Measurements from ENCODE around the gene ADAMTSL1.

Gene ADAMTSL1

DNA sequence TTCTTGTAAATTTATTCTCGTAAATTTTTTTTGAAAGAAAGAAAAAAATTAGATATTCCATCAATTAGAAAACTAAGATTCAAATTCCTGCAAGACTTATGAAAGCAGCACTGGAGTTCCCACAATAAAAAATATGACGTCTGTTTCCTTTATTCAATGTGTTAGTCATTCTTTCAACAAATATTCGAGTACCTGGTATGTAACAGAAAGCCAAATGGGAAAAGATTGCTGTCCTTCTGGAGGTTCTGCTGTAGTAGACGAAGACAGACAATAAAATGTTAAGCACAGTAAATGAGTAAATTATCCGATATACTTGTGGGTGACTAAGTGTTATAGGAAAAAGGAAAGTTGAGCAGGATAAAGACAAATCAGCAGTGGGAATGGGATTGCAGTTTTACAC lies 92.2 kb downstream of the ADAMTSL1 start:
- DNase-seq = no peak

DNA sequence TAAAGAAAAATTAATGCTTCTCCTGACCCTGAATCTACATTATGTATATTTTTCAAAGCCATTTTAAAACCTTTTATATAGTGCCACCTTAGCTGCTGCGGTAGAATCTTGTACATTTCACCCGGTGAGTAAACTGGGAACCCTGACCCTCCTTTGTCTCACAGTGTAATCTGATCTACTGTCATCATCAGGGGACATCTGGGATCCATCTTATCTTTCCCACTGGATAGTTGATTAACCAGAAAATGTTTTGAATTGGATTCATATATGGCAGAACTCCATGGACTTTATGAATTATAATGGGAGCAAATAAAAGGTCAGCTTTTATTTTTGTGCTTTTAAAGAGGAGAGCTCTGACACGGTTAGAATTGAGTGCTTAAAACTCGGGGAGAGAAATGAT lies 95.0 kb downstream of the ADAMTSL1 start:
- no peak for DNase-seq

DNA sequence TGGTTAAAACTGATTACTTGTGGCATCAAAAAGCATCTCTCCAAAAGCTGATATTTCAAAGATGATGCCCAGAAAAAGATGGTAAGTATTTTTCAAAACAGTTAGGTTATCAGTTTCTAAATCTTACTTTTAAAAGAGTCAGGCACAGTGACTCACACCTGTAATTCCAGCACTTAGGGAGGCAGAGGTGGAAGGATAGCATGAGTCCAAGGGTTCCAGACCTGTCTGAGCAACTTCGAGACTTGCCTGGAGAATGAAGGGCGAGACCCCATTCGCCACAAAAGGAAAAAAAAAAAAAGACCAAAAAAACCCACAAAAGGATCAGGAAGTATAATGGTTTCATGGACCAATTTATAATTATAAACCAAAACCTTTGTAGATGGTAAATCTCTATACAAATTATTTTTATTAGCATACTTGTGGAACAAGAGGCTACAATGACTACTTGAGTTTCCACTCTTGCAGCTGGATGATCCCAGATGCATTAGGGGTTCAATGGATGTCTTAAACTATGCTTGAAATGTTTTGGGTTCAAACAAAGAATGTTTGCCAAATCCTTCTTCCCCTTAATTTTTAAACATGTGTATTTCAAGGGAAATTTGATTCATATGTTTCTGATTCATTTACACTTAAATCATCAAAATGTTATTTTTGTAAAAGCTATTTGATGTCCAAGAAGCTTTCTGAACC lies 96.1 kb downstream of the ADAMTSL1 start:
- no peak for DNase-seq

DNA sequence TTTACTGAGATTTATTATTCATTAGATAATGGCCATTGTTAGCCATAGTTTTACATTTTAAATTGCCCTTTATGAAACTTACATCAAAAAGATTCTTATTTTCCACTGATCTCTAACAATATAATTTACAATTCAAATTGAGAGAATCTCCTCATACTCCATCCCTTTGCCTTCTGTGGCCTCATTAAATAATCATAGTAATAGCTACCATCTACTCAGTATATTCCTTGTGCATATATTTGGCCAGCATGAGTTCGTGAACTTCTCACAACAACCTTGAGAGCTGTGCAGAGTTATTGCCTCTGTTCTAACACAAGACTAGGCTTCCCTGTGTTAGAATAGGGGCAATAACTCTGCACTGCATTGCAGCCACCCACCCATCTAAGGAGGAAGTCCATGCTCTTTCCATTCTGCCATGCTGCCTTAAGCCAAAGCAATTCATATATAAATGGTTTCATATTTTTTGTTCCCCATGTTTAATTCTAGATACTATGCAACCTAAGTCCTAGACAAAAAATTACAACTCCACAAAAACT lies 99.1 kb downstream of the ADAMTSL1 start:
- no peak for DNase-seq

DNA sequence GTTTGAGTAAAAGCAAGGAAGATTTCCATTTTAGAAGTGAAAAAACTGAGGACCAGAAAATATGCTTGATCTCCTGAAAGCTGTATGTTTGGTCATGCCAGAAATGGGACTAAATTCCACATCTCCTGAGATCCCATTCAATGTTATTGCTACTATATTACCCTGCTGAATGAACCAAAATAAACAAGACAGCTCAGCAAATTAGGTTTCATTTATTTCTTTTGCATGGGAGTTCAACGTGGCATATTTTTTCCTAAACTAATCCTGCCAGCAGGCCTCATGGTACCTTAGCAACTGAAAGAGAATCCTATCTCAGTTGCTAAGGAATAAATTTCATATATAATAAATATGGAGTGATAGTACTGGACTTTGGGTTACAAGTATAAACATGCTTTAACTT lies 101.7 kb downstream of the ADAMTSL1 start:
- no peak for DNase-seq

DNA sequence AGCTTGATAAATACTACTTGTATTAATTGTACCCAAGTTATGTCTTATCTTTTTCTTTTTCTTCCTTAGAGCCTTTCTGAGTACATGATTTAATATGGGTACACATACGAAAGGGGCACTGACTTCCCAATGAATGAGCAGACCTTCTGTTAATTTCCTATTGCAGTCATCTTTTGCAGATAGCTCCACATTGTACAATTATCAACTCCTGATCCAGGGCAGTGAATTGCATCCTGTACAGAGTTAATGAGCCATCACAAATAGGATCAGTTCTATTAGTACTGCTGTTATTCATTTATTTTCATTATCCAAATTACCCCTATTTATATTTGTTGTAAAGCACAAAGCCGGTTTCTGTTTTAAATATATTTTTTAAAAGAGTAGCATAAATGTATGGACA lies 105.6 kb downstream of the ADAMTSL1 start:
- no peak for DNase-seq

DNA sequence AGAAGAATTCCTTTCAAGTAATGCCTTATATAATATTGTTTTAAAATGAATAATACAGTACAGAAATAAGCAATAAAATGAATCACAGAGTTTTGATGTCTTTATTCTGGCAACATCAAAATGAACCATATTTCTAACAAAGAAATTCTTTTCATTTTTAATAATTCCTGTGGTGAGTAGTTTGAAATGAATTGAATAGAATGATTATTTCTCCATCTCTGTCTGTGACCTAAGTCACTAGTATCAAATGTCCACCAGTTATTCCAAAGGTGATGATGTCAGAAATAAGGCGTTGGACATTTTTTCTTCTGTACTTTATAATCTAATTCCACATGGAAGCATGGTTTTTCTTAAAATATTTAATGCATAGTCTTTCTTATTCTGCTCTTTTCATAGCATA lies 106.2 kb downstream of the ADAMTSL1 start:
- no peak for DNase-seq

DNA sequence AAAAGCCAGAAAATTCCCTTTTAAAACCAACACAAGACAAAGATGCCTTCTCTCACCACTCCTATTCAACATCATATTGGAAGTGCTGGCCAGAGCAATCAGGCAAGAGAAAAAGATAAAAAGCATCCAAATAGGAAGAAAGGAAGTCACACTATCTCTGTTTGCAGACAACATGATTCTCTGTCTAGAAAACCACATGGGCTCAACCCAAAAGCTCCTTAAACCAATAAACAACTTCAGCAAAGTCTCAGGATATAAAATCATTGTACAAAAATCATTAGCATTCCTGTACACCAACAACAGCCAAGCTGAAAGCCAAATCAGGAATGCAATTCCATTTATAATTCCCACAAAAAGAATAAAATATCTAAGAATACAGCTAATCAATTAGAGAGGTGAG lies 112.0 kb downstream of the ADAMTSL1 start:
- no peak for DNase-seq

DNA sequence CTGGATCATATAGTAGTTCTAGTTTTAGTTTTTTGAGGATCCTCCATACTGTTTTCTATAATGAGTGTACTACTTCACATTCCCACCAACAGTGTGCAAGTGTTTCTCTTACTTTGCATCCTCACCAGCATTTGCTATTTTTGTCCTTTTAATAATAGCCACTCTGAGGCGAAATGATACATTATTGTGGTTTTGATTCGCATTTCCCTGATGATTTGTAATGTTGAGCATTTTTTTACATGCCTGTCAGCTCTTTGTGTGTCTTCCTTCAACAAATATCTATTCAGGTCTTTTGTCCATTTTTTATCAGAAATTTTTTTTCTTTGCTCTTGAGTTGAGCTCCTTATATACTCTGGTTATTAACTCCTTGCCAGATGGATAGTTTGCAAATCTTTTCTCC lies 114.0 kb downstream of the ADAMTSL1 start:
- no peak for DNase-seq

DNA sequence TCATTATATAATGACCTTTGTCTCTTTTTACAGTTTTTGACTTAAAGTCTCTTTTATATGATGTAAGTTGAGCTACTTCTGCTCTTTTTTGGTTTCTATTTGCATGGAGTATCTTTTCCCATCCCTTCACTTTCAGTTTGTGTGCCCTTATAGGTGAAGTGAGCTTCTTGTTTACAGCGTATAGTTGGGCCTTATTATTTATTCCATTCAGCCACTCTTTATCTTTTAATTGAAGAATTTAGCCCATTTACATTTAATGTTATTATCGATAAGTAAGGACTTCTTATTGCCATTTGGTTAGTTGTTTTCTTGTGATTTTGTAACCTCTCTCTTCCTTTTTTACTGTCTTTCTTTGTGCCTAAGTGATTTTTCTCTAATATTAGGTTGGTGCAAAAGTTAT lies 117.3 kb downstream of the ADAMTSL1 start:
- no peak for DNase-seq

DNA sequence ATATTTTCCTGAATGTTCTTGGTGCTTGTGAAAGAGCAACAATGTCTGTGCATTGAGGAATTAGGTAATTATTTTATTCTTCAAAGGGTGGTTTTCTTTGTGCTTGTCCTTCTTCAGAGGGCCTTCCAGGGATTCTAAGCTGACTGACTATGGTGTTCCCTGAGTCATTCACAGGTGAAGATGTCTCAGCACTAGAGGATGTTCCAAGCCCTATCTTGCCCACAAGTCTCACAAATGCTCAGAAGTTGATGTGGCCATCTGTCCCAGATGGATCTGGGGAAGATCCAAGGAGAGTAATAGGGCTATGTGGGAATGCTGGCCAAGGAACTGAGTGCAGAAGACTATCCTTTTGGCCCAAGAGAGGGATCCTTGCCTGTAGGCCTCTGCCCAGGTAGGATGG lies 120.9 kb downstream of the ADAMTSL1 start:
- DNase-seq = no peak

DNA sequence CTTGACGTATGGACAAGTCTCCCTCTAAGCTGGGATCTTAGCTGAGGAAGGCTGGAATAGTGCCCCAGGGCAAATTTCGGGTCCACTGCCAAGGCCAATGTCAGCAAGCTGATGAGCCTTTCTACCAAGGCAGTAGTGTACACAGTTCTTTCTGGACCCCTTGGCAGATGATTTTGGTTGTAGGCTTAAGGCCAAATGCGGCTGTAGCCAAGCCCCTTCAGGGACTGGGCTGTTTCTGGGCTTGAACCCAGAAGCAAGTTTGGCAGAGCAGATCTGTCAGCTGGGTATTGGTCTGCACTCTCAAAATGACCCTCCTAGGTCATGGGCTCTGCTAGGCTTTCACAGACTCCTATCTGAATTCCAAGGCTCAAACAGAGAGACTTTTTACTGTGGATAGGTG lies 121.6 kb downstream of the ADAMTSL1 start:
- no peak for DNase-seq

DNA sequence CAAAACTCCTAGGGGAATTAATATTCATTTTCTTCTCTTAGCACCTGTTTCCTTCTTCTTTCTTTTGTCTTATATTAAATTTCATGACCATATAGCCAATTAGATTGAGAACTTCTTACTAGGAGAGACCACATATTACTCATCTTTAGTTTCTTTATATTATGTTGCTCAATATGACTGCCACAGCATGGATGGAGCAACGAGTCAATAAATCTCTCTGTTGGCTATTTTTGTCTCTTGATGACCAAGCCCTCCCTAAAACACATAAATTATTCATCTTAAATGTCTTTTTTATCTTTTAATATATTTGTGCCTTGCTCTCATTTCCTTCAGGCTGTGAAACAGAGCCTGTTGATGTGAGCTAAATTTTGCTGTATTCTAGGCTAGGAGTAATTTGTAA lies 123.0 kb downstream of the ADAMTSL1 start:
- no peak for DNase-seq

DNA sequence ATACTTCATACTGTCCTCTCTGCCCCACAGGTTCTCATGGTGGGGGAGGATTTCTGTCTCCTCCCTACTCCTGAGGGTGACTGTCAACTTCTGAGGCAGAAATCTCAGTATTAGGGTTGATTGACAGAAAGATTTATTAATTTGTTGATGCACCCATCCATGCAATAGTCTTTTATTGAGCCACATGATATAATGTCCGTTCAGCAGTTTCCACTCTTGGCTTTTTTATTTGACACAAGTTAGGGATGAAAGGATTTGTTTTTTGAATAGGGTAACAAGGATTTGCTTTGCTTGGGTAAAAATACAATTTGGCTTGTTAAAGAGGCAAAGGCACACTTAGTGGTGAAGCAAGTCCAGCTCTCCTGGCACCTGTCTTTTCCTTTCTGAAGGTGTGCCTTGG lies 125.0 kb downstream of the ADAMTSL1 start:
- DNase-seq = no peak

DNA sequence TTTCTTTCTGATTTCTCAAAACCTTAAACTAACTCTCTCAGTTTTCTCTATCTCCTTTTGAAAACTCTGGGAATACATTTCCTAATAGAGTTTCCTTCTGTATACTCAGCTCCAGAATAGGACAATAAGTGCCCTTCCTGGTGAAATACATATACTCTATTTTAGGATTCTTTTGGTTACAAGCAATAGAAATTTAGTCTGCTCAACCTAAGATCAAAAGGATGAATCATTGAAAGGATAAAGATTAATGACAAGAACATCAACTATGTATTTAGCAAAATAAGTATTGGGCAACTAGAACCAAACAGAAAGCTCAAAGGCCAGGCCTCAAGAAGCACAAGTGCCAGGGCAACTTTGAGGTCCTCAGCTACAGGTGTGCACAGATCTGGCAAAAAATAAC lies 127.1 kb downstream of the ADAMTSL1 start:
- no peak for DNase-seq

DNA sequence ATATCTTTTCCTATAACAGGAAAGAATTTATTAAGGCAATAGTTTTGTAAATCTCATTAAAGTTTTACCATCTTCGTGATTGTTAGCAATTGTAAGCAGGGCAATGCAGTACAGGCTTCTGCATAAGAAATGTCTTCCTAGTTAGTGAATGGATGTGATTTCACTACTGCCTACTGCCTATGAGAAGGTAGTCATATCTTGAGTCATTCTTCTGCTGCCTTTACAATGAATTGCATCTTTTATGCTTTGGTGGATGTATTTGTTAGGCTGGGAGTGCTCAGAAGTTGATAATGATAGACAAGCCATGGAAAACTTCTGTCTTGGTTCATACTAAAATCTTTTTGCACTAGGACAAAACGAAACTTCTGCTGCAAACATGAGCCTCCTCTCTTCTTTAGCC lies 128.0 kb downstream of the ADAMTSL1 start:
- DNase-seq = no peak

DNA sequence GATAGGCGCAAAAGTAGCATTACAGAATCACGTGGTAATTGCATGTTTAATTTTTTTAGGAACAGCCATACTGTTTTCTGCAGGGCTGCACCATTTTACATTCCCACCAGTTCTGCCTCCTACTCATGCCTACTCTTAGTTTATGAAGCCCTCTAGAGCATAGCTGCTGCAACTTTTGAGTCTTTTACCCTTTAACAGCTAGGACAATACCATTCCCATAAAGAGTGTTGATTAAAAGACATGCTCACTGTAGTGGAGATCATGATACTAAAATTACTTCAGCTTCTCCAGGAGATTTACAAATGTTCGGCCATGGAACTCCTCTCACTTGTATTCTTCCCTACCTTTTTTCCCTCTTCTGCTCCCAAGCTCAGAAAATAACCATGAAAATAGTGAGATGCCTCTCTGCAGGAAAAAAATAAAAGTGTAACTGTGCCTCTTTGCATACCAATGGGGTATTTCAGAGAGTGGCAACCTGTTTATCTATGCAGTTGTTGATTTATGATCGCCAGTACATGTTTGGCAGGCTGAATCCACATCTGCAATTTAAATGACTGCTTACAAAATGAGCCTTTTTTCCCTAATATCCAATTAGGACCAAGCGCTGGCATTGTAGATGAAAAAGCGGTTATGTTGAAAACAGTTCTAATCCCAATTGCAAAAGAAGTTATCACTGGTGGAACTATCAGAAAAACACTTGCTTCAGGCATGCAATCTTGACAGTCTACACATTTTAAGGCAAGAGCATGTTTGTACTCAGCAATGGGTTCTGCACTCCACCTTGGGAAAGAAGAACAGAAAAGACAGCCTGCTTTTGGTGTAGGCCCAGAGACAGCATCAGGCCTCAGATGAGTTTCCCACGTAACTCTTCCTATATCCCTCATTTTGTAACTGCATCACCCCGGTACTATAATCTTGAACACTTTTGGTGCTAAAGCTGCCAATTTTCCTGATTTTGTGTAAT lies 131.1 kb downstream of the ADAMTSL1 start:
- DNase-seq = no peak

DNA sequence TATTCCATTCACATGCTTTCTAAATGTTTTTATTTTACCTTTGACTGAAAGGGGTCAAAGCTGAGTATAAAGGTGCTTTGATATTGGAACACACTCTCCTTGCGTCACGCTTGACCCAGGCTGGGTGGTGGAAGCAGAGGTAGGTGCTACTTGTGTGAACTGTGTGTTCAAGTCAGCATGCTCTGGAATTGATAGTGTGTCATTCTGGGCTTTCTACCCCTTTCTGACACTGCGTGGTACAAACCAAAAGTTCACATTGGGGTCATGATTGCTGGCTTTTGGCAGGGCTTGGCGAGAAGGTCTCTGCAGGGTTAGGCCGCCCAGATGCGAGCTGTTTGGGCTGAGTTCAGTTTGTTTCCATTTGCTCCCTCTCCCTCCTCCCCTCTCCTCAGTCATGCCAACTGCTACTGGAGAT lies 131.8 kb downstream of the ADAMTSL1 start:
- no peak for DNase-seq

DNA sequence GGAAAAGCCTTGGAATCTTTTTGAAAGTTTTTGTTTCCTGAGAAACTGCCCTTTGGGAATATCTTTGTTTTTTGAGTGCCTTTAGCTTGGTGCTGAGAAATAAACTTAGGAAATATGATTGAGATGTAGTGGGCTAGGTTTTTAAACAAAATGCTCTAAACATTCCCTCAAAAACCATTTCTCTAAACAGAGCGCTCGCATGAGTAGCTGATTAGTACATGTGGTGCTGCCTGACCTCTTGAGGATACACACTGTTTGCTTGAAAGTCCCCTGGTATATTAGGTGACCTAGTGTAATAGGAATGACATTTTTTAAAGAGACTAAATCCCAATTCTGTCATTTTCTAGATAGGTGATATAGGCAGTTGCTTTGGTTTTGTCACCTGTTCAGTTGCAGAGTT lies 132.3 kb downstream of the ADAMTSL1 start:
- DNase-seq = no peak

DNA sequence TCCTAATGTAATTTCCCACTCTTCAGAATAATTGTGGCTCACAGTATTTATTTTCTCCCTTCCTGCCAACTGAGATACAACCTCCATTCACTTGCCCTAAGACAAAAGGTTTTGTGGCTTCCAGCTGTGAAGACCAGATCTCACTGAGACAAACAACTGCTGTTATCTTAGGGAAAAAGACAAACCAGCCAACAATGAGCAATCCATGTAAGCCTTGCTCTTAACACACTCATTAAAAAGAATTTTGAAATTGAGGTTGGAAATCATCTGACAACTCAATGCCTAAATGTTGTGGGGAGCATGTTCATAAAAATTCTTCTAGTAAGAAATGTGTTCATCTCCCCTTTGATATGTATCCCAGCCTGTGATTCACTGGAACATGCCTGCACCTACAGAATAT lies 132.9 kb downstream of the ADAMTSL1 start:
- DNase-seq = no peak

DNA sequence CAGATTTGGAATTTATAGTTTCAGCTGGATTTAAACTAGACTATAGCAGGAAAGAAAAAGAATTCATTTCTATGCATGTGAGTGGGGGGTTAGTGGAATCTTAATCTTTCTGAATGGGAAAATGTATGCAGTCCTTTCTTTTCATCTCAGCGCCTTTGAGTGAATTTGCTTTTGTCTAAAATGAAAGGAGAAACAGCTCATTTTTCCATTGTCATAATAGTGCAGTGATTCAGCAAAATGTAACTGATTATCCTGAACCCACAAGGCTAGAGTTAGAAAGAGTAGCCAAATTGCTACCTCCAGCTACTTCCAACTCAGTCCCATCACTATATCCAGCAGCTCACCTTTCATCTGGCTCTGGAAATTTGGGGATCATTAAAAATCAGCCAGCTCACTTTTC lies 134.4 kb downstream of the ADAMTSL1 start:
- no peak for DNase-seq

DNA sequence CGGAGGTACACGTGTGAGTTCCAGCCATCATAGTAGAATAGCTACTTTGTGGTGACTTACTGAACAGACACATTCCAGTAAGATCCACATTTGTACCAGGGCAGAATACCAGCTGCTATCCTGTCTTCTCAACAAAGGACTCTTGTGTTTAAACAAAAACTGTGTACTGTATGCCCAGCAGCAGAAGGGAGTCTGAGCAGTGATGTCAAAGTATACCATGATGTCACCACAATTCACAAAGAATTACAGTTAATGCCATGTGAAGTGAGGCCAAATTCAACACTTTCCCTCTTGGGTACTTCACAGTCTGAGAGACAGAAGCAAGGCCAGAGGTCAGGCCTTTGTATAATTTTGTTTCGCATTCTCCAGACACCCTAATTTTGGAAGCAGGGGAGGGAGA lies 137.0 kb downstream of the ADAMTSL1 start:
- DNase-seq = no peak

DNA sequence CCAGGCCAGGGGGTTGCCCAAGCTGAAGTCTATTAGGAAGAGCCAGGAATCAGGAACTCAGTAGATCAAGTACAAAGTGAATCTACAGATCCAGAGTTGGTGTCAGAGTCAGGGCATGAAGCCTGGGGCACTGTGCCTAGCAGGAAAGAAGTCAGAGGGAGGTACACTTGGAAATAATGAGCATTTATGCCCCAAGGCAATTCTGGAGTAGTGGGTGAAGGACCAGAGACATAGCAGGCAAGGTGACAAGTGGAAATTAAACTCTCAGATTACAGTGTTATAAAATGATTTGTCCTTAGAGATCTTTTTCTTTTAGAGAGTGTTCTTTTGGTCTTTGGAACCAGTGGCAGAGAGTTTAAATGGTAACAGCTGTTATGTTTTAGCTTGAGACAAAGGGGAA lies 138.0 kb downstream of the ADAMTSL1 start:
- DNase-seq = no peak

DNA sequence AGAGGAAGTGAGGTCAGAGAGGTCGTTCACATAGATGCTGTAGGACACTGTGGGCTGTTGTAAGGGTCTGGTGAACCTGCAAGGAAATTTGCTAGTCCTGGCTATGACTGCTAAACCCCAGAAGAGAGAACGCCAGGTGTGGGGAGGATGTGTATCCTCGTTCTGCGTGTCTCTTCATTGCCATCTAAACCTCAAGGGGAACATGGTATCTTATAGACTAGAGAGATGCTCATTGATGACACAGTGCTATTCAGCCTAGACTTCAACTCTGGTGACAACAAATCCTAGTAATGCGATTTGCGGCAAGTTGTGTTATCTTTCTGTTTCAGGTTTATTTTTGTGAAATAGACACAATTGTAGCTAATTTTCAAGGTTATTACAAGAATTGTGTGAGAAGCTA lies 140.2 kb downstream of the ADAMTSL1 start:
- DNase-seq = no peak
